ENCODE results near the gene HK2.

DNA sequence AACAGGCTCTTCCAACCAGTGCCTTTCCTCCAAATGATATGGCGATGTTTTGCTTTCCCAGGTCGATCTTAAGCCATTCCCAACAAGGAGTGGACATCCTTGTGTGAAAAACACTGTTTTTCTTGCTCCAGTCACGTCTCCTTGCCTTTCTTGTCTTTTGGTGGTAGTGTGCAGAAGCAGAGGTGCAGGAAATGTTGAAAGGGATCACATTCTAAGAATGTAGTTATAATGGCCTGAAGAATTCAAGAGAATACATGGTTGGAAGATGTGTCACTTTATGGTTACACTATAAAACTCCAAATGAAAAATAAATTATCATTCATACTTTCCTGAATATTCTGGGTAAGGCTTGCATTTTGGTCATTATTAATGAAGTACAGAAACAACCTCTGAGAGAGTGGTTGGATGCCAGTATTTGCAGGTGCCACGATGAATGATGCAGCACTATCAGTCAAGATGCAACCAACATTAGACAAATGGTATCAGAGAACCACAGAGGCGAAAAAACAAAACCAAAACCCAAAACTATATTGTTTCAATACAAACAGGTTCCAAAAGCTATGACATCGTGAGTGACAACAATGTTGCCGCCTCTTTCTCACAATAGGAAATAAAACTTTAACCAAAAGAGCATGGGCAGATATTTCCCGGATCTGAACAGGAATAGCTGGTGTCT is 97.0 kb downstream of the HK2 start:
- TF ChIP-seq, protein P1, sequence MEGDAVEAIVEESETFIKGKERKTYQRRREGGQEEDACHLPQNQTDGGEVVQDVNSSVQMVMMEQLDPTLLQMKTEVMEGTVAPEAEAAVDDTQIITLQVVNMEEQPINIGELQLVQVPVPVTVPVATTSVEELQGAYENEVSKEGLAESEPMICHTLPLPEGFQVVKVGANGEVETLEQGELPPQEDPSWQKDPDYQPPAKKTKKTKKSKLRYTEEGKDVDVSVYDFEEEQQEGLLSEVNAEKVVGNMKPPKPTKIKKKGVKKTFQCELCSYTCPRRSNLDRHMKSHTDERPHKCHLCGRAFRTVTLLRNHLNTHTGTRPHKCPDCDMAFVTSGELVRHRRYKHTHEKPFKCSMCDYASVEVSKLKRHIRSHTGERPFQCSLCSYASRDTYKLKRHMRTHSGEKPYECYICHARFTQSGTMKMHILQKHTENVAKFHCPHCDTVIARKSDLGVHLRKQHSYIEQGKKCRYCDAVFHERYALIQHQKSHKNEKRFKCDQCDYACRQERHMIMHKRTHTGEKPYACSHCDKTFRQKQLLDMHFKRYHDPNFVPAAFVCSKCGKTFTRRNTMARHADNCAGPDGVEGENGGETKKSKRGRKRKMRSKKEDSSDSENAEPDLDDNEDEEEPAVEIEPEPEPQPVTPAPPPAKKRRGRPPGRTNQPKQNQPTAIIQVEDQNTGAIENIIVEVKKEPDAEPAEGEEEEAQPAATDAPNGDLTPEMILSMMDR (IDR thresholded peaks at IDR 0.05), result no peak
- no peak for TF ChIP-seq POLR2AphosphoS5 (IDR thresholded peaks at IDR 0.05)

All from prostate gland (tissue), 2 donors.